Suprapubic skin (tissue), 3 donors: ENCODE results near the gene SCPEP1.

Experiments
- CTCF ChIP-seq, 2 donors: fragments of 200-600 bp in 1 of 2; fragments of 450-650 bp in 1 of 2; sonication (generic) in 1 of 2; IDR thresholded peaks; one replicate each; pipeline ENCODE4 v1.5.1; 2016 to 2019; ENCODE audit warnings: antibody characterized with exemption in 2 of 2, mild to moderate bottlenecking in 1 of 2, moderate library complexity in 1 of 2
- POLR2A ChIP-seq, 2 donors: fragments of 450-650 bp; IDR thresholded peaks; one replicate each; pipeline ENCODE4 v1.6.1; 2017; ENCODE audit warnings: antibody characterized with exemption in 2 of 2, mild to moderate bottlenecking in 2 of 2, moderate library complexity in 2 of 2

- TF ChIP-seq POLR2A (IDR thresholded peaks at IDR 0.05): no peak
- TF ChIP-seq CTCF (IDR thresholded peaks at IDR 0.05): no peak
Observed at GRCh38 chr17:57010487-57010886, 32.6 kb downstream of the SCPEP1 start.
